ENCODE measurements around the gene ECT2.
"Not testable (repeated sequence)": the region's sequence is repeated elsewhere in the genome, so short reads cannot be mapped to it uniquely, and the experiment has no call there.

ECT2 gene

DNA sequence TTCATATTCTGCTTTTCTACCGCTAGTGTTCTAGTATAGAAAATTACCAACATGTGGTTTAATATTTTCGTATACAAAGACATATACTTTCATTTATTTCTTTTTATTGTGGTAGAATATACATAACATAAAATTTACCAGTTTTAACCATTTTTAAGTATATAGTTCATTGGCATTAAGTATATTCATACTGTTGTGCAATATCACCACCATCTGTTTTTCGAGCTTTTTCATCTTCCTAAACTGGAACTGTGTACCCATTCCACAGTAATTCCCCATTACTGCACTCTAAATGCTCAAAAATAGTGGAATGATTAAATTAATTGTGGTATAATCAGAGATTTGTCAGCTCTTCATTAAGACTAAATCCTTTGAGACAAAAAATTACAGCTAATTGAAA is 62.9 kb downstream of the ECT2 start:
- peaks cover 18% of the 10 kb centered on the region for H3K36me3 Mint-ChIP-seq (ENCODE audit: low read depth)
- H3K9me3 Mint-ChIP-seq = no peaks in the 10 kb centered on the region
- no peaks in the 10 kb centered on the region for H3K4me1 Mint-ChIP-seq (ENCODE audit: low read depth)
- no peaks in the 10 kb centered on the region for H3K27me3 Mint-ChIP-seq (ENCODE audit: low read depth)
- H3K4me3 Mint-ChIP-seq = no peak overlapping the region
- H3K27ac Mint-ChIP-seq = no peak overlapping the region

- Mint-ChIP-seq H3K27ac (no peak overlapping the region), H3K36me3 (ENCODE audit: low read depth) (peaks cover 16% of the 10 kb centered on the region)
Observed at GRCh38 chr3:172814738-172815137, 64.2 kb downstream of the ECT2 start.

GRCh38 chr3:172815857-172816256 is 65.3 kb downstream of the ECT2 start:
- H3K27me3 Mint-ChIP-seq (ENCODE audit: low read depth) = no peaks in the 10 kb centered on the region
- no peaks in the 10 kb centered on the region for H3K4me1 Mint-ChIP-seq (ENCODE audit: low read depth)
- H3K4me3 Mint-ChIP-seq = no peak overlapping the region
- H3K36me3 Mint-ChIP-seq (ENCODE audit: low read depth) = peaks cover 19% of the 10 kb centered on the region
- no peak overlapping the region for H3K27ac Mint-ChIP-seq
- H3K9me3 Mint-ChIP-seq = no peaks in the 10 kb centered on the region

More at GRCh38 chr3:172814738-172815137, 64.2 kb downstream of the ECT2 start:
- Mint-ChIP-seq H3K27me3 (ENCODE audit: low read depth) (no peaks in the 10 kb centered on the region), H3K9me3 (no peaks in the 10 kb centered on the region), H3K4me1 (ENCODE audit: low read depth) (no peaks in the 10 kb centered on the region), H3K4me3 (no peak overlapping the region)

DNA sequence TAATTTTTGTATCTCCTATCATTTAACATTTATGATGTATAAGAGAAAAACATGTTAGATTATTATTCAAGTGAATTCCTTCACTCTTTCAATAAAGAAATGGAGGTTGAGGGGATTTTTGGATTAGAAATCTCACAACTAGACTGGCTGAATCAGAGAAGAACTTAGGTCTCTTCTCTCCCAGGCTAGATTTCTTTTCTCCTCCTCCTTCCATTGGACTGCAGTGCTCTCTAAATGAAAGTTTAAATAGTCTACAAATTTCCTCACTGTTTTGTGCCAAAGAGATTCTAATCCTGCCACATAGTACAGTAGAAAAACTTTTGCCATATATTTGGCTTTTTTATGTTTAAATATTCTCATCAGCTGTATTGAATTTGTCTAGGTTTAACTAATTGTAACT is 65.8 kb downstream of the ECT2 start:
- Mint-ChIP-seq H3K9me3 (no peaks in the 10 kb centered on the region), H3K36me3 (ENCODE audit: low read depth) (peaks cover 19% of the 10 kb centered on the region), H3K27ac (no peak overlapping the region), H3K4me1 (ENCODE audit: low read depth) (no peaks in the 10 kb centered on the region), H3K4me3 (no peak overlapping the region), H3K27me3 (ENCODE audit: low read depth) (no peaks in the 10 kb centered on the region)

DNA sequence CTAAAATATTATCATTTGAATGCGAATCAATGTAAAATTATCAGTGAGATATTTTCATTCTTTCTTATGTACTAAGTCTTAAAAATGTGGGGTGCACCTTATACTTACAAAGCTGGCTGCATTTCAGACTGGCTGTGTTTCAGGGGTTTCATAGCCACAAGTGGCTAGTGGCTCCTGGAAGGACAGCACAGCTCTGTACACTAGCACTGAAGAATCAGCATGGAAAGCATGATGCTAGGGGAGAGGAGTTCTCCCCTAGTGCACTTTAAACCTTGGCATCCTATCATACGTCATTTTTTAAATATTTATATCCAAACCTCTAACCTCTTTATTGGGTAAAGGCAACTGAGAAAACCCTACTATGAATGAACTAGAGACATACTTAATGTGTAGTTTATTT is 66.4 kb downstream of the ECT2 start:
- Mint-ChIP-seq H3K4me1 (ENCODE audit: low read depth) (no peaks in the 10 kb centered on the region), H3K4me3 (no peak overlapping the region), H3K27ac (no peak overlapping the region), H3K36me3 (ENCODE audit: low read depth) (peaks cover 22% of the 10 kb centered on the region), H3K27me3 (ENCODE audit: low read depth) (no peaks in the 10 kb centered on the region), H3K9me3 (no peaks in the 10 kb centered on the region)

DNA sequence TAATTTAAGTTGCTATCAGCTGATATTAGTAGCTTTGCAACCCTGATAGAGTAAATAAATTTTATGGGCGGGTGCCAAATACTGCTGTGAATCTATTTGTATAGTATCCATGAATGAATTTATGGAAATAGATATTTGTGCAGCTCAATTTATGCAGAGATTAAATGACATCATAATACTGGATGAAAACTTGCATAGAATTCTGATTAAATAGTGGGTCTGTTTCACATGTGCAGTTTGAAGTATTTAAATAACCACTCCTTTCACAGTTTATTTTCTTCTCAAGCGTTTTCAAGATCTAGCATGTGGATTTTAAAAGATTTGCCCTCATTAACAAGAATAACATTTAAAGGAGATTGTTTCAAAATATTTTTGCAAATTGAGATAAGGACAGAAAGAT is 70.0 kb downstream of the ECT2 start:
- Mint-ChIP-seq H3K9me3 (no peaks in the 10 kb centered on the region), H3K4me3 (no peak overlapping the region), H3K4me1 (ENCODE audit: low read depth) (no peaks in the 10 kb centered on the region), H3K27ac (no peak overlapping the region), H3K36me3 (ENCODE audit: low read depth) (peaks cover 27% of the 10 kb centered on the region), H3K27me3 (ENCODE audit: low read depth) (no peaks in the 10 kb centered on the region)

GRCh38 chr3:172824229-172824628 is 73.7 kb downstream of the ECT2 start:
- no peak overlapping the region for H3K27ac Mint-ChIP-seq

DNA sequence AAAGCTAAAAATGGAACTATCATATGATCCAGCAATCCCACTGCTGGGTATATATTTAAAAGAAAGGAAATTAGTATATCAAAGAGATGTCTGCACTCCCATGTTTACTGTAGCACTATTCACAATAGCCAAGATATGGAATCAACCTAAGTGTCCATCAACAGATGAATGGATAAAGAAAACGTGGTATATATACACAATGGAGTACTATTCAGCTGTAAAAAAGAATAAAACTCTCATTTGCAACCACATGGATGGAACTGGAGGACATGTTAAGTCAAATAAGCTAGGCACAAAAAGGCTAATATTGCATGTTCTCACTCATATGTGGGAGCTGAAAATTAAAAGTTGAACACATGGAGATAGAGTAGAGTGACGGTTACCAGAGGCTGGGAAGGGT is 76.7 kb downstream of the ECT2 start:
- not testable (repeated sequence) for H3K4me1 Mint-ChIP-seq (ENCODE audit: low read depth); H3K9me3 Mint-ChIP-seq; H3K4me3 Mint-ChIP-seq; H3K27ac Mint-ChIP-seq; H3K27me3 Mint-ChIP-seq (ENCODE audit: low read depth)
- peaks cover 15% of the 10 kb centered on the region for H3K36me3 Mint-ChIP-seq (ENCODE audit: low read depth)

More at GRCh38 chr3:172824229-172824628, 73.7 kb downstream of the ECT2 start:
- Mint-ChIP-seq H3K4me1 (ENCODE audit: low read depth) (no peaks in the 10 kb centered on the region), H3K4me3 (no peak overlapping the region), H3K36me3 (ENCODE audit: low read depth) (peaks cover 23% of the 10 kb centered on the region), H3K9me3 (peaks cover 4% of the 10 kb centered on the region), H3K27me3 (ENCODE audit: low read depth) (no peaks in the 10 kb centered on the region)

DNA sequence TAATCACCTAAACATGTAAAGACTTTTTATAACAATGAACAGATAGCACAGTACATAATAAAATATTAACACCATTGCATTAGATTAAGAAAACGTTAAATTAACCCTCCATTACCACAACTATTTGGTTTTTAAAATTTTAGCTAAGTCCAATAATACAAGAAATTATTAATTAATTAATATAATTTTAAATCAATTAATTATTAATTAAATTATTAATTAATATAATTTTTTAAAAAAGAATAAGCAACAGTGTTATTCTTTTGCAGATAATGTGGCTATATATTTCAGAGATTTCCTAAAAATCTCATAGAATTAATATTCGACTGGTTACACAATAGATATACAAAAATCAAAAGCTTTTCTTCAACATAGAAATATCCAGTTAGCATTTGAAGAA is 82.5 kb downstream of the ECT2 start:
- no peaks in the 10 kb centered on the region for H3K4me1 Mint-ChIP-seq (ENCODE audit: low read depth)
- no peak overlapping the region for H3K27ac Mint-ChIP-seq
- H3K4me3 Mint-ChIP-seq = no peak overlapping the region
- no peaks in the 10 kb centered on the region for H3K36me3 Mint-ChIP-seq (ENCODE audit: low read depth)
- no peaks in the 10 kb centered on the region for H3K9me3 Mint-ChIP-seq
- peaks cover 6% of the 10 kb centered on the region for H3K27me3 Mint-ChIP-seq (ENCODE audit: low read depth)

DNA sequence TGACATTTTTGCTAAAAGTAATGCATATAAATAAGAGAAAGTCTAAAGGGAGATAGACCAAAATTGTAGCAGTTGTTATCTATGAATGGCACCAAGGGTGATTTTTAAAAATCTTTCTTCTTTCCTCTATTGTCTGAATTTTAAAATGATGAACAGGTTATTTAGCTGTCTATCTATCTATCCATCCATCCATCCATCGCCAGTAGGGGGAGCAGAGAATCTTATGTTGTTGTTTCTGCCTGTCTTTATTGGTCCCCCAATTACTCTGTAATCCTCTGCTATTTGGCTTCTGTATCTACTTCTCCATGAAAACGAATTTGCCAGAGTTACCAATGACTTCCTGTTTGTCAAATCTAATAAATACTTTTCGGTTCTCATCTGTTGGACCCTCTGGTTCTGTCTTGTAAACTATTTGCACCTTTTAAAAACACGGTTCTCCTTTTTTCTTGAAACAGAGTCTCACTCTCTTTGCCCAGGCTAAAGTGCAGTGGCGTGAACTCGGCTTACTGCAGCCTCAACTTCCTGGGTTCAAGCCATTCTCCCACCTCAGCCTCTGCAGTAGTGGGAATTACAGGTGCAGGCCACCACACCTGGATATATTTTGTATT is 86.0 kb downstream of the ECT2 start:
- H3K9me3 Mint-ChIP-seq = no peaks in the 10 kb centered on the region
- H3K36me3 Mint-ChIP-seq (ENCODE audit: low read depth) = no peaks in the 10 kb centered on the region
- no peaks in the 10 kb centered on the region for H3K4me1 Mint-ChIP-seq (ENCODE audit: low read depth)
- no peak overlapping the region for H3K27ac Mint-ChIP-seq
- no peak overlapping the region for H3K4me3 Mint-ChIP-seq
- peaks cover 14% of the 10 kb centered on the region for H3K27me3 Mint-ChIP-seq (ENCODE audit: low read depth)

GRCh38 chr3:172839679-172840078 is 89.2 kb downstream of the ECT2 start:
- no peaks in the 10 kb centered on the region for H3K4me1 Mint-ChIP-seq (ENCODE audit: low read depth)
- H3K27me3 Mint-ChIP-seq (ENCODE audit: low read depth) = peaks cover 14% of the 10 kb centered on the region
- no peaks in the 10 kb centered on the region for H3K9me3 Mint-ChIP-seq
- H3K4me3 Mint-ChIP-seq = no peak overlapping the region
- H3K36me3 Mint-ChIP-seq (ENCODE audit: low read depth) = no peaks in the 10 kb centered on the region
- H3K27ac Mint-ChIP-seq = no peak overlapping the region

DNA sequence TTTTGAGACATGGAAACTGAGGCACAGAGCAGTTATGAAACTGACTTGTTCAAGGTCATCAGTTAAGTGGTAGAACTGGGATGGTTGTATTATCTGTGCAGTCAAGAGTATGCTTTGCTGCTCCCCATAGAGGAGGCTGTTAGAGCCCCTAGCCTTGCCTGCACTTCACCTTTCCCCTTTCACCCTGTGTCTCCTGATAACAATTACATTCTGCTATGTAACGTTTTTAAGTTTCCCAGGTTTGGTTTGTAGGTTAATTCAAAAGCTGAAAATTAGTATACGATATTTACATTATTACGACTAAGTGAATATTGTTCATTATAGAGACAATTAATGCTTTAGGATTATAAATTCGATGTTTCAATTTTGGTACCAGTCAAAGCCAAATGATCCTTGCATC is 89.9 kb downstream of the ECT2 start:
- Mint-ChIP-seq H3K4me1 (ENCODE audit: low read depth) (no peaks in the 10 kb centered on the region), H3K36me3 (ENCODE audit: low read depth) (no peaks in the 10 kb centered on the region), H3K27ac (no peak overlapping the region), H3K9me3 (no peaks in the 10 kb centered on the region), H3K4me3 (no peak overlapping the region), H3K27me3 (ENCODE audit: low read depth) (peaks cover 14% of the 10 kb centered on the region)

GRCh38 chr3:172840913-172841312 is 90.4 kb downstream of the ECT2 start:
- Mint-ChIP-seq H3K27me3 (ENCODE audit: low read depth) (peaks cover 14% of the 10 kb centered on the region), H3K9me3 (no peaks in the 10 kb centered on the region), H3K27ac (no peak overlapping the region), H3K4me3 (no peak overlapping the region), H3K4me1 (ENCODE audit: low read depth) (no peaks in the 10 kb centered on the region), H3K36me3 (ENCODE audit: low read depth) (no peaks in the 10 kb centered on the region)

- Mint-ChIP-seq H3K36me3 (ENCODE audit: low read depth) (no peaks in the 10 kb centered on the region), H3K27ac (no peak overlapping the region), H3K9me3 (no peaks in the 10 kb centered on the region), H3K27me3 (ENCODE audit: low read depth) (peaks cover 18% of the 10 kb centered on the region), H3K4me1 (ENCODE audit: low read depth) (no peaks in the 10 kb centered on the region), H3K4me3 (no peak overlapping the region)
Observed at GRCh38 chr3:172844428-172844827, 93.9 kb downstream of the ECT2 start.

DNA sequence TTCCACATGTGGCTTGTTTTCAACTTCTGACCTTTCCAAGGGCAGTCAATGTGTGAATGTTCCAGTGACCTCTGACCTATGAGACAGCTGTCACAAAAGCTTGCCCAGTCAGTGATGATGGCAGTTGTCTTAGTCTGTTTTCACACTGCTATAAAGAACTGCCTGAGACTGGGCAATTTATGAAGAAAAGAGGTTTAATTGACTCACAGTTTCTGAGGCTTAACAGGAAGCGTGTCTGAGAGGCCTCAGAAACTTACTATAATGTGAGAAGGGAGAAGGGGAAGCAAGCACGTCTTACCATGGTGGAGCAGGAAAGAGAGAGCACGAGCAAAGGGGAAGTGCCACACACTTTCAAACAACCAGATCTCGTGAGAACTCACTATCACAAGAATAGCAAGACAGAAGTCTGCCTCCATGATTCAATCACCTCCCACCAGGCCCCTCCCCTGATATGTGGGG is 95.6 kb downstream of the ECT2 start:
- H3K4me1 Mint-ChIP-seq (ENCODE audit: low read depth) = no peaks in the 10 kb centered on the region
- H3K27ac Mint-ChIP-seq = no peak overlapping the region
- no peak overlapping the region for H3K4me3 Mint-ChIP-seq

DNA sequence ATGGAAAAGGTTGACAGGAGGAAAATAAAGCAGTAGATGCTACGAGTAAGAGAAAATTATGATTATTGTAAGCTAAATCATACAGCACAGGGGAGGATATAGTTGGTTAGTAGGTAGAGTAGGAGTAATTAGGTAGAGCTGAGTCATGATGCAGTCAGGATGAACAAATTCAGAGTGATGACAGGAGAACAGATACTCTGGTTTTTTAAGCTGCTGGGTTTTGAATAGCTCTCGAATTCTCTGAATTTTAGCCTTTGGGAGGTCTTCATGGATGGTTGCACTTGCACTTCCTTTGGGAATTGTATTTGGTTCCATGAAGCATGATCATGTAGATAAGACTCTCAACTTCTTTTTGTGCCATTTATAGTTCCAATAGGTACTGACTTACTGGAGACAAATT is 96.2 kb downstream of the ECT2 start:
- Mint-ChIP-seq H3K27ac (no peak overlapping the region), H3K27me3 (ENCODE audit: low read depth) (peaks cover 14% of the 10 kb centered on the region), H3K4me3 (no peak overlapping the region), H3K4me1 (ENCODE audit: low read depth) (no peaks in the 10 kb centered on the region), H3K9me3 (no peaks in the 10 kb centered on the region), H3K36me3 (ENCODE audit: low read depth) (no peaks in the 10 kb centered on the region)

More for the DNA sequence above, 95.6 kb downstream of the ECT2 start:
- Mint-ChIP-seq H3K27me3 (ENCODE audit: low read depth) (peaks cover 16% of the 10 kb centered on the region), H3K9me3 (no peaks in the 10 kb centered on the region), H3K36me3 (ENCODE audit: low read depth) (no peaks in the 10 kb centered on the region)
